Activated gamma-delta T cell (primary cell): Measurements from ENCODE around the gene ONECUT2.
"Not testable (repeated sequence)": the region's sequence is repeated elsewhere in the genome, so short reads cannot be mapped to it uniquely, and the experiment has no call there.

ENCODE experiments used
- DNase-seq: peaks from one replicate; lab custom pipeline; 2025; lab: John Stamatoyannopoulos, UW

ONECUT2 gene

GRCh38 chr18:57446322-57446721 is 11.1 kb downstream of the ONECUT2 start:
- DNase-seq = no peak

GRCh38 chr18:57447154-57447621 is 12.0 kb downstream of the ONECUT2 start:
- DNase-seq = no peak

GRCh38 chr18:57455576-57456129 is 20.5 kb downstream of the ONECUT2 start:
- DNase-seq = no peak

- DNase-seq = no peak
Observed at GRCh38 chr18:57461652-57462269, 26.6 kb downstream of the ONECUT2 start.

- no peak for DNase-seq
Observed at GRCh38 chr18:57466307-57466706, 31.1 kb downstream of the ONECUT2 start.

- no peak for DNase-seq
Observed at GRCh38 chr18:57466745-57467409, 31.7 kb downstream of the ONECUT2 start.

- DNase-seq = no peak
Observed at GRCh38 chr18:57469884-57470283, 34.7 kb downstream of the ONECUT2 start.

- DNase-seq = no peak
Observed at GRCh38 chr18:57475408-57475807, 40.2 kb downstream of the ONECUT2 start.

GRCh38 chr18:57475903-57476302 is 40.7 kb downstream of the ONECUT2 start:
- no peak for DNase-seq

- DNase-seq = no peak
Observed at GRCh38 chr18:57480733-57481132, 45.6 kb downstream of the ONECUT2 start.

- DNase-seq = no peak
Observed at GRCh38 chr18:57497372-57498294, 62.5 kb downstream of the ONECUT2 start.

- DNase-seq = no peak
Observed at GRCh38 chr18:57498682-57499256, 63.6 kb downstream of the ONECUT2 start.

- DNase-seq = no peak
Observed at GRCh38 chr18:57502624-57503023, 67.5 kb downstream of the ONECUT2 start.

- DNase-seq = no peak
Observed at GRCh38 chr18:57505231-57505630, 70.1 kb downstream of the ONECUT2 start.

GRCh38 chr18:57516056-57516455 is 80.9 kb downstream of the ONECUT2 start:
- no peak for DNase-seq

- no peak for DNase-seq
Observed at GRCh38 chr18:57518533-57518932, 83.4 kb downstream of the ONECUT2 start.

GRCh38 chr18:57519668-57520424 is 84.7 kb downstream of the ONECUT2 start:
- DNase-seq = no peak

GRCh38 chr18:57522348-57522747 is 87.2 kb downstream of the ONECUT2 start:
- not testable (repeated sequence) for DNase-seq

- DNase-seq = no peak
Observed at GRCh38 chr18:57523171-57523956, 88.2 kb downstream of the ONECUT2 start.

- no peak for DNase-seq
Observed at GRCh38 chr18:57527556-57528229, 92.5 kb downstream of the ONECUT2 start.
